GM12892 (cell line): Measurements from ENCODE around the gene PPP1R14C.

ENCODE experiments used
- POLR2A ChIP-seq: IDR thresholded peaks from 2 replicates; pipeline ENCODE4 v1.6.1; 2011; ENCODE audit warnings: low read depth, low read length, control low read depth
- POLR2AphosphoS5 ChIP-seq: IDR thresholded peaks from 2 replicates; pipeline ENCODE4 v1.6.1; 2011; ENCODE audit warnings: low read depth, low read length, control low read depth
- TAF1 ChIP-seq: IDR thresholded peaks from 2 replicates; pipeline ENCODE4 v1.6.1; 2011; ENCODE audit warnings: low read depth, mild to moderate bottlenecking, control low read depth, low read length, borderline replicate concordance

DNA sequence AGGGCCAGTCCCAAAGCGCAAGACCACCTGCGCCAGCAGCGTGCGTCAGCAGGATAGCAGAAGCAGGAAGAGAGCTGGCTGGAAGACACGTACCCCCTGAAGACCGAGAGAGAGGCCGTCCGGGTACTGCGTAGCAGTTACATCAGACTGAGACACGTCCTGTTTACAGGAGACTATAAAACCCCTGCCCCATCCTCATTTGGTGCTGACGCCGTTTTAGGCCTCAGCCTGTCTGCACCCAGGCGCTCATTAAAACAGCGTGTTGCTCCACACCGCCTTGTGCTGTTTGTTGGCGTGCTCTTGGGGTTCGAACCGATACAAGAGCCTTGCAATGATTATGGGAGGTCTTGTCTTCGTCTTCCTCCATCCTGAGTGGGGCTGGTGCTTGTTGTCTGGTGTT, 42.1 kb upstream of the PPP1R14C start:
- no peak for TF ChIP-seq TAF1
- no peak for TF ChIP-seq POLR2A
- no peak for TF ChIP-seq POLR2AphosphoS5
